Keratinocyte (primary cell): ENCODE data around the gene PLCL2. TPM values are rescaled to one million over a fixed set of nuclear protein-coding genes. Genes with fewer than 3 reads are reported as not detected.

Experiments
- DNase-seq: peaks from one replicate; pipeline ENCODE4 v3.0.0-alpha.2; 2011; ENCODE audit warnings: low read depth, missing footprints, low spot score
- FAIRE-seq: peaks from 2 replicates; lab custom pipeline; 2011; peaks lifted over from hg19 to GRCh38; lab: Jason Lieb, UNC
- H2AFZ ChIP-seq: 2 replicates; pipeline ENCODE4 v1.6.0; 2012; ENCODE audit warnings: low read length, control low read depth, inconsistent platforms; ENCODE audit not compliant: control insufficient read depth
- H3K27ac ChIP-seq: 2 replicates; pipeline ENCODE4 v1.5.1; 2011; ENCODE audit warnings: low read length; ENCODE audit not compliant: control insufficient read depth, insufficient read depth
- H3K27me3 ChIP-seq: 3 replicates; pipeline ENCODE4 v1.6.0; 2011; ENCODE audit warnings: low read length; ENCODE audit not compliant: control insufficient read depth, insufficient read depth; ENCODE audit errors: extremely low read depth
- H3K36me3 ChIP-seq, 2 experiments: 2 replicates in 1 of 2; 3 replicates in 1 of 2; pipeline ENCODE4 v1.5.1; 2011; ENCODE audit warnings: low read length in 2 of 2, mild to moderate bottlenecking in 1 of 2; ENCODE audit not compliant: control insufficient read depth in 2 of 2, insufficient read depth in 2 of 2; ENCODE audit errors: extremely low read depth in 1 of 2
- H3K4me1 ChIP-seq: 3 replicates; pipeline ENCODE4 v1.5.1; 2011; ENCODE audit warnings: low read length; ENCODE audit not compliant: control insufficient read depth, insufficient read depth; ENCODE audit errors: extremely low read depth
- H3K4me2 ChIP-seq: 3 replicates; pipeline ENCODE4 v1.6.0; 2011; ENCODE audit warnings: low read depth, low read length; ENCODE audit not compliant: control insufficient read depth, insufficient read depth; ENCODE audit errors: extremely low read depth
- H3K4me3 ChIP-seq, 3 experiments: fragments of 200-600 bp in 1 of 3; sonication (generic) in 1 of 3; 2 replicates in 2 of 3; 3 replicates in 1 of 3; pipeline ENCODE4 v1.5.1; 2011 to 2016; ENCODE audit warnings: low read length in 3 of 3, mild to moderate bottlenecking in 3 of 3, control low read depth in 2 of 3, inconsistent platforms in 1 of 3, low read depth in 1 of 3, mixed read lengths in 1 of 3, mixed run types in 1 of 3, moderate library complexity in 1 of 3; ENCODE audit not compliant: control insufficient read depth in 2 of 3, insufficient read depth in 2 of 3; ENCODE audit errors: extremely low read depth in 1 of 3
- H3K79me2 ChIP-seq: 2 replicates; pipeline ENCODE4 v1.6.0; 2012; ENCODE audit warnings: low read length; ENCODE audit not compliant: control insufficient read depth, insufficient read depth
- H3K9ac ChIP-seq: 3 replicates; pipeline ENCODE4 v1.6.0; 2011; ENCODE audit warnings: low read length; ENCODE audit not compliant: control insufficient read depth, insufficient read depth; ENCODE audit errors: extremely low read depth
- H3K9me1 ChIP-seq: 3 replicates; pipeline ENCODE4 v1.6.0; 2011; ENCODE audit warnings: low read length; ENCODE audit not compliant: control insufficient read depth, insufficient read depth; ENCODE audit errors: extremely low read depth
- H3K9me3 ChIP-seq: 2 replicates; pipeline ENCODE4 v1.5.1; 2012; ENCODE audit warnings: low read depth, low read length; ENCODE audit not compliant: control insufficient read depth
- H4K20me1 ChIP-seq: 3 replicates; pipeline ENCODE4 v1.6.0; 2011; ENCODE audit warnings: low read length; ENCODE audit not compliant: control insufficient read depth, insufficient read depth; ENCODE audit errors: extremely low read depth
- EZH2 ChIP-seq: IDR thresholded peaks from one replicate; pipeline ENCODE4 v1.6.1; 2012; ENCODE audit warnings: inconsistent platforms, mild to moderate bottlenecking, low read length, moderate library complexity
- dilution Hi-C: fragments of 300-500 bp; cut with MboI; formaldehyde crosslinking; loops from one replicate; pipeline ENCODE4 v1.7.0; 2020; ENCODE audit warnings: low sequenced_read_pairs; ENCODE audit not compliant: extremely low pct_ligation_motif_present
- polyA plus RNA-seq, 5 experiments: library from polyadenylated mRNA; depleted of rRNA in 3 of 5; stranded (reverse) in 3 of 5; stranded (forward) in 1 of 5; unstranded in 1 of 5; fragments of >200 nt; gene quantifications; 1 replicate in 1 of 5; 2 replicates in 3 of 5; 3 replicates in 1 of 5; pipeline versions ENCODE4 v1.2.1 to v1.2.3, GENCODE V29; 2011 to 2012; ENCODE audit warnings: missing spikeins in 2 of 5, low read depth in 1 of 5, low replicate concordance in 1 of 5
- TF ChIP-seq, protein P1 (sequence below), 3 experiments: IDR thresholded peaks in 1 of 3; conservative IDR thresholded peaks in 1 of 3; optimal IDR thresholded peaks in 1 of 3; 2 replicates in 2 of 3; 3 replicates in 1 of 3; pipeline versions ENCODE3 to v1.5.1; 2011; ENCODE audit warnings: low read length in 3 of 3, mild to moderate bottlenecking in 3 of 3, moderate library complexity in 2 of 3, control low read depth in 1 of 3, inconsistent platforms in 1 of 3; ENCODE audit not compliant: insufficient read depth in 2 of 3; ENCODE audit errors: extremely low read depth in 1 of 3

PLCL2 gene
- polyA plus RNA-seq, 1 donor (not counting 4 experiments of a cell fraction or from before 2014, with no cell fraction given): 0.20 TPM

GRCh38 chr3:16905704-16906103 is 20.9 kb downstream of the PLCL2 start:
- dilution Hi-C loops: no loop called here
- Histone ChIP-seq H4K20me1 (no peaks in the 10 kb centered on the region), H3K9me3 (no peaks in the 10 kb centered on the region), H3K9me1 (no peaks in the 10 kb centered on the region), H3K36me3 (no peaks in the 10 kb centered on the region), H3K27ac (no peak overlapping the region), H3K4me1 (no peaks in the 10 kb centered on the region), H3K79me2 (no peaks in the 10 kb centered on the region), H3K27me3 (no peaks in the 10 kb centered on the region), H3K4me3 (no peak overlapping the region), H3K4me2 (no peak overlapping the region), H3K9ac (no peak overlapping the region), H2AFZ (no peak overlapping the region)
- DNase-seq (no peak), FAIRE-seq (no peak)
- no peak for TF ChIP-seq EZH2
- TF ChIP-seq, protein P1, sequence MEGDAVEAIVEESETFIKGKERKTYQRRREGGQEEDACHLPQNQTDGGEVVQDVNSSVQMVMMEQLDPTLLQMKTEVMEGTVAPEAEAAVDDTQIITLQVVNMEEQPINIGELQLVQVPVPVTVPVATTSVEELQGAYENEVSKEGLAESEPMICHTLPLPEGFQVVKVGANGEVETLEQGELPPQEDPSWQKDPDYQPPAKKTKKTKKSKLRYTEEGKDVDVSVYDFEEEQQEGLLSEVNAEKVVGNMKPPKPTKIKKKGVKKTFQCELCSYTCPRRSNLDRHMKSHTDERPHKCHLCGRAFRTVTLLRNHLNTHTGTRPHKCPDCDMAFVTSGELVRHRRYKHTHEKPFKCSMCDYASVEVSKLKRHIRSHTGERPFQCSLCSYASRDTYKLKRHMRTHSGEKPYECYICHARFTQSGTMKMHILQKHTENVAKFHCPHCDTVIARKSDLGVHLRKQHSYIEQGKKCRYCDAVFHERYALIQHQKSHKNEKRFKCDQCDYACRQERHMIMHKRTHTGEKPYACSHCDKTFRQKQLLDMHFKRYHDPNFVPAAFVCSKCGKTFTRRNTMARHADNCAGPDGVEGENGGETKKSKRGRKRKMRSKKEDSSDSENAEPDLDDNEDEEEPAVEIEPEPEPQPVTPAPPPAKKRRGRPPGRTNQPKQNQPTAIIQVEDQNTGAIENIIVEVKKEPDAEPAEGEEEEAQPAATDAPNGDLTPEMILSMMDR (optimal IDR thresholded peaks at IDR 0.05 in 1 of 3, IDR thresholded peaks at IDR 0.05 in 1 of 3, conservative IDR thresholded peaks at IDR 0.05 in 1 of 3; ENCODE audit: extremely low read depth in 1 of 3, insufficient read depth in 2 of 3, low read length in 3 of 3): no peak

GRCh38 chr3:16906682-16907081 is 21.9 kb downstream of the PLCL2 start:
- Histone ChIP-seq H3K4me3 (no peak overlapping the region), H2AFZ (no peak overlapping the region), H3K36me3 (no peaks in the 10 kb centered on the region), H3K4me2 (no peak overlapping the region), H3K27ac (no peak overlapping the region), H3K79me2 (no peaks in the 10 kb centered on the region), H3K4me1 (no peaks in the 10 kb centered on the region), H3K9me1 (no peaks in the 10 kb centered on the region), H3K9ac (no peak overlapping the region), H3K9me3 (no peaks in the 10 kb centered on the region), H3K27me3 (no peaks in the 10 kb centered on the region), H4K20me1 (no peaks in the 10 kb centered on the region)
- no peak for FAIRE-seq
- TF ChIP-seq, protein P1 (optimal IDR thresholded peaks at IDR 0.05 in 1 of 3, IDR thresholded peaks at IDR 0.05 in 1 of 3, conservative IDR thresholded peaks at IDR 0.05 in 1 of 3; ENCODE audit: extremely low read depth in 1 of 3, insufficient read depth in 2 of 3, low read length in 3 of 3): no peak
- no peak for TF ChIP-seq EZH2
- dilution Hi-C loops: no loop called here
- no peak for DNase-seq
